Tibial nerve (tissue), 4 donors: Measurements from ENCODE around the gene FXYD7. TPM values are rescaled to one million over a fixed set of nuclear protein-coding genes. Genes with fewer than 3 reads are reported as not detected.

Experiments
- DNase-seq, 2 donors: peaks; one replicate each; pipeline ENCODE4 v3.0.0-alpha.2; 2019; ENCODE audit warnings: low spot score in 2 of 2
- H3K27ac ChIP-seq, 4 donors: fragments of 200-600 bp; sonication (generic) in 3 of 4; one replicate each; pipeline ENCODE4 v1.5.1; 2017 to 2019; ENCODE audit warnings: mild to moderate bottlenecking in 1 of 4
- H3K27me3 ChIP-seq, 2 donors: fragments of 200-600 bp; sonication (generic) in 1 of 2; one replicate each; pipeline versions ENCODE4 v1.5.1 to v1.6.0; 2017 to 2019
- H3K36me3 ChIP-seq, 3 donors: fragments of 200-600 bp; sonication (generic); one replicate each; pipeline ENCODE4 v1.5.1; 2018 to 2019
- H3K4me1 ChIP-seq, 4 donors: fragments of 200-600 bp; sonication (generic) in 3 of 4; one replicate each; pipeline ENCODE4 v1.5.1; 2017 to 2019
- H3K4me3 ChIP-seq, 4 donors: fragments of 200-600 bp; sonication (generic) in 3 of 4; one replicate each; pipeline ENCODE4 v1.5.1; 2017 to 2019; ENCODE audit warnings: mild to moderate bottlenecking in 1 of 4, moderate library complexity in 1 of 4
- H3K9me3 ChIP-seq, 4 donors: fragments of 200-600 bp; sonication (generic) in 3 of 4; one replicate each; pipeline ENCODE4 v1.5.1; 2017 to 2019
- CTCF ChIP-seq, 5 experiments: fragments of 200-600 bp in 3 of 5; fragments of 450-650 bp in 2 of 5; sonication (generic) in 3 of 5; IDR thresholded peaks; one replicate each; pipeline ENCODE4 v1.5.1; 2016 to 2019; ENCODE audit warnings: antibody characterized with exemption in 5 of 5, mild to moderate bottlenecking in 3 of 5, moderate library complexity in 2 of 5
- EP300 ChIP-seq, 2 donors: sonication (generic); formaldehyde crosslinking; IDR thresholded peaks; one replicate each; pipeline ENCODE4 v1.6.1; 2017; ENCODE audit warnings: antibody characterized with exemption in 2 of 2, mild to moderate bottlenecking in 1 of 2
- POLR2A ChIP-seq, 2 donors: fragments of 450-650 bp; IDR thresholded peaks; one replicate each; pipeline ENCODE4 v1.6.1; 2017; ENCODE audit warnings: antibody characterized with exemption in 2 of 2, mild to moderate bottlenecking in 2 of 2, moderate library complexity in 2 of 2
- WGBS, 2 donors: methylation state at CpG; one replicate each; pipeline ENCODE4 v1.1.5; 2018; 5-methylcytosine and 5-hydroxymethylcytosine counted together
- total RNA-seq, 4 donors: library from RNA; depleted of rRNA; stranded (reverse); fragments of >200 nt; gene quantifications; one replicate each; pipeline ENCODE4 v1.1.0, GENCODE V29; 2016

FXYD7 gene
- total RNA-seq, 4 donors from 2014 or later, result 2.5 to 5.9 (median 5.7) TPM; not detected in 1

GRCh38 chr19:35156673-35157014 is 13.6 kb downstream of the FXYD7 start:
- Histone ChIP-seq H3K27me3 (peaks cover 0 to 35% of the 10 kb centered on the region in 2 donors), H3K9me3 (peaks cover 0 to 5% (median 0%) of the 10 kb centered on the region in 4 donors), H3K4me3 (no peak overlapping the region), H3K36me3 (peaks cover 0 to 43% (median 9%) of the 10 kb centered on the region in 3 donors), H3K4me1 (peaks cover 0 to 37% (median 5%) of the 10 kb centered on the region in 4 donors), H3K27ac (no peak overlapping the region)
- no peak for DNase-seq
- TF ChIP-seq EP300 (IDR thresholded peaks at IDR 0.05) (no peak), POLR2A (IDR thresholded peaks at IDR 0.05) (no peak)
- 79 to 80% methylated on average over 7 of the region's 7 CpGs for WGBS, 2 donors

- no peak for TF ChIP-seq POLR2A (IDR thresholded peaks at IDR 0.05)
- peaks cover 0 to 51% (median 9%) of the 10 kb centered on the region in 3 donors for H3K36me3 ChIP-seq
- peaks cover 0 to 11% (median 0%) of the 10 kb centered on the region in 4 donors for H3K9me3 ChIP-seq
- peaks cover 0 to 35% of the 10 kb centered on the region in 2 donors for H3K27me3 ChIP-seq
- peaks cover 0 to 37% (median 5%) of the 10 kb centered on the region in 4 donors for H3K4me1 ChIP-seq
- H3K4me3 ChIP-seq, result no peak overlapping the region
- no peak for DNase-seq
- no peak overlapping the region for H3K27ac ChIP-seq
- 93 to 96% methylated on average over 4 of the region's 4 CpGs for WGBS, 2 donors
Observed at GRCh38 chr19:35157431-35157830, 14.4 kb downstream of the FXYD7 start.

GRCh38 chr19:35159606-35160005 is 16.6 kb downstream of the FXYD7 start:
- DNase-seq, result no peak
- peaks cover 0 to 73% (median 9%) of the 10 kb centered on the region in 3 donors for H3K36me3 ChIP-seq
- peaks cover 0 to 22% (median 2%) of the 10 kb centered on the region in 4 donors for H3K4me1 ChIP-seq
- TF ChIP-seq EP300 (IDR thresholded peaks at IDR 0.05) (no peak), POLR2A (IDR thresholded peaks at IDR 0.05) (no peak), CTCF (IDR thresholded peaks at IDR 0.05) (no peak)
- H3K27ac ChIP-seq, result no peak overlapping the region
- H3K27me3 ChIP-seq, result peaks cover 0 to 19% of the 10 kb centered on the region in 2 donors
- H3K4me3 ChIP-seq, result no peak overlapping the region
- 75 to 77% methylated on average over 8 of the region's 8 CpGs for WGBS, 2 donors
- H3K9me3 ChIP-seq, result peaks cover 0 to 31% (median 0%) of the 10 kb centered on the region in 4 donors

- no peak for DNase-seq
- no peak overlapping the region for H3K4me3 ChIP-seq
- 80 to 86% methylated on average over 9 of the region's 9 CpGs for WGBS, 2 donors
- peaks cover 0 to 10% (median 2%) of the 10 kb centered on the region in 4 donors for H3K4me1 ChIP-seq
- H3K27me3 ChIP-seq, result peaks cover 0 to 7% of the 10 kb centered on the region in 2 donors
- TF ChIP-seq CTCF (IDR thresholded peaks at IDR 0.05) (no peak), POLR2A (IDR thresholded peaks at IDR 0.05) (no peak), EP300 (IDR thresholded peaks at IDR 0.05) (no peak)
- H3K27ac ChIP-seq, result no peak overlapping the region
- H3K36me3 ChIP-seq, result peaks cover 0 to 85% (median 9%) of the 10 kb centered on the region in 3 donors
- H3K9me3 ChIP-seq, result peaks cover 0 to 41% (median 0%) of the 10 kb centered on the region in 4 donors
Observed at GRCh38 chr19:35160629-35161433, 17.8 kb downstream of the FXYD7 start.

GRCh38 chr19:35161434-35161743 is 18.3 kb downstream of the FXYD7 start:
- Histone ChIP-seq H3K9me3 (peaks cover 0 to 47% (median 0%) of the 10 kb centered on the region in 4 donors), H3K4me3 (no peak overlapping the region), H3K36me3 (peaks cover 0 to 91% (median 9%) of the 10 kb centered on the region in 3 donors), H3K27me3 (peaks cover 0 to 4% of the 10 kb centered on the region in 2 donors), H3K27ac (no peak overlapping the region), H3K4me1 (peaks cover 0 to 4% (median 0%) of the 10 kb centered on the region in 4 donors)
- WGBS, 2 donors, result 83 to 91% methylated on average over 2 of the region's 2 CpGs
- DNase-seq, result no peak
- TF ChIP-seq CTCF (IDR thresholded peaks at IDR 0.05) (no peak), EP300 (IDR thresholded peaks at IDR 0.05) (no peak), POLR2A (IDR thresholded peaks at IDR 0.05) (no peak)
